ENCODE results near the gene PRRG3.
A peak's percentile ranks its signal among the peaks of the same experiment; 100 is the strongest.

PRRG3 gene

GRCh38 chrX:151722241-151722846 is 27.1 kb downstream of the PRRG3 start:
- H3K9me3 Mint-ChIP-seq: no peaks in the 10 kb centered on the region
- no peaks in the 10 kb centered on the region for H3K36me3 Mint-ChIP-seq (ENCODE audit: low read depth)
- ATAC-seq (no peak), DNase-seq (peak; percentile 2)
- H3K27me3 Mint-ChIP-seq: no peaks in the 10 kb centered on the region
- no peaks in the 10 kb centered on the region for H3K4me1 Mint-ChIP-seq
- no peak overlapping the region for H3K27ac Mint-ChIP-seq
- no peak overlapping the region for H3K4me3 Mint-ChIP-seq

- no peak overlapping the region for H3K4me3 Mint-ChIP-seq
- ATAC-seq: no peak
- no peak overlapping the region for H3K27ac Mint-ChIP-seq
- H3K27me3 Mint-ChIP-seq: no peaks in the 10 kb centered on the region
- no peaks in the 10 kb centered on the region for H3K4me1 Mint-ChIP-seq
- DNase-seq: no peak
- no peaks in the 10 kb centered on the region for H3K36me3 Mint-ChIP-seq (ENCODE audit: low read depth)
- H3K9me3 Mint-ChIP-seq: no peaks in the 10 kb centered on the region
These were observed 28.0 kb downstream of the PRRG3 start for GRCh38 chrX:151723156-151723760.

- H3K27ac Mint-ChIP-seq: no peak overlapping the region
- no peak for ATAC-seq
- no peak overlapping the region for H3K4me3 Mint-ChIP-seq
- no peaks in the 10 kb centered on the region for H3K27me3 Mint-ChIP-seq
- no peaks in the 10 kb centered on the region for H3K36me3 Mint-ChIP-seq (ENCODE audit: low read depth)
- no peak for DNase-seq
- H3K9me3 Mint-ChIP-seq: no peaks in the 10 kb centered on the region
- H3K4me1 Mint-ChIP-seq: no peaks in the 10 kb centered on the region
These were observed 29.5 kb downstream of the PRRG3 start for GRCh38 chrX:151724563-151725337.

- Mint-ChIP-seq H3K36me3 (ENCODE audit: low read depth) (no peaks in the 10 kb centered on the region), H3K4me1 (no peaks in the 10 kb centered on the region), H3K4me3 (no peak overlapping the region), H3K9me3 (no peaks in the 10 kb centered on the region), H3K27ac (no peak overlapping the region), H3K27me3 (no peaks in the 10 kb centered on the region)
- ATAC-seq: no peak
- DNase-seq: no peak
These were observed 30.0 kb downstream of the PRRG3 start for GRCh38 chrX:151725338-151725614.

GRCh38 chrX:151726751-151727150 is 31.5 kb downstream of the PRRG3 start:
- ATAC-seq (no peak), DNase-seq (no peak)
- Mint-ChIP-seq H3K4me3 (no peak overlapping the region), H3K27ac (no peak overlapping the region), H3K36me3 (ENCODE audit: low read depth) (no peaks in the 10 kb centered on the region), H3K9me3 (no peaks in the 10 kb centered on the region), H3K4me1 (no peaks in the 10 kb centered on the region), H3K27me3 (no peaks in the 10 kb centered on the region)

- no peaks in the 10 kb centered on the region for H3K36me3 Mint-ChIP-seq (ENCODE audit: low read depth)
- H3K9me3 Mint-ChIP-seq: no peaks in the 10 kb centered on the region
- no peaks in the 10 kb centered on the region for H3K27me3 Mint-ChIP-seq
- H3K27ac Mint-ChIP-seq: no peak overlapping the region
- DNase-seq (no peak), ATAC-seq (no peak)
- no peak overlapping the region for H3K4me3 Mint-ChIP-seq
- H3K4me1 Mint-ChIP-seq: no peaks in the 10 kb centered on the region
These were observed 32.1 kb downstream of the PRRG3 start for GRCh38 chrX:151727346-151727745.

- Mint-ChIP-seq H3K27ac (no peak overlapping the region), H3K36me3 (ENCODE audit: low read depth) (no peaks in the 10 kb centered on the region), H3K9me3 (no peaks in the 10 kb centered on the region), H3K4me3 (no peak overlapping the region), H3K27me3 (no peaks in the 10 kb centered on the region), H3K4me1 (no peaks in the 10 kb centered on the region)
- DNase-seq (no peak), ATAC-seq (no peak)
These were observed 33.9 kb downstream of the PRRG3 start for GRCh38 chrX:151729056-151729725.

GRCh38 chrX:151734446-151734845 is 39.2 kb downstream of the PRRG3 start, which contains the start of gene CNGA2:
TSS of gene CNGA2 (plus strand) at chrX:151734746. CDS start at chrX:151738484, 3,738 bp downstream.
- no peak within 1 kb of the TSS for H3K4me3 Mint-ChIP-seq
- H3K27ac Mint-ChIP-seq: no peak within 1 kb of the TSS
- no peaks in the 10 kb centered on the region for H3K4me1 Mint-ChIP-seq
- peaks cover 3% of the 10 kb centered on the region for H3K27me3 Mint-ChIP-seq
- no peaks in the 10 kb centered on the region for H3K9me3 Mint-ChIP-seq
- DNase-seq (no peak), ATAC-seq (no peak)
- no peaks in the 10 kb centered on the region for H3K36me3 Mint-ChIP-seq (ENCODE audit: low read depth)

GRCh38 chrX:151735219-151735618 is 40.0 kb downstream of the PRRG3 start:
- Mint-ChIP-seq H3K27me3 (peaks cover 3% of the 10 kb centered on the region), H3K4me1 (no peaks in the 10 kb centered on the region), H3K27ac (no peak overlapping the region), H3K36me3 (ENCODE audit: low read depth) (no peaks in the 10 kb centered on the region), H3K4me3 (no peak overlapping the region), H3K9me3 (no peaks in the 10 kb centered on the region)
- no peak for ATAC-seq
- no peak for DNase-seq

GRCh38 chrX:151736685-151737084 is 41.4 kb downstream of the PRRG3 start:
- Mint-ChIP-seq H3K4me1 (no peaks in the 10 kb centered on the region), H3K27me3 (peaks cover 3% of the 10 kb centered on the region), H3K9me3 (no peaks in the 10 kb centered on the region), H3K36me3 (ENCODE audit: low read depth) (no peaks in the 10 kb centered on the region), H3K27ac (no peak overlapping the region), H3K4me3 (no peak overlapping the region)
- ATAC-seq (no peak), DNase-seq (no peak)

- H3K4me3 Mint-ChIP-seq: no peak overlapping the region
- no peaks in the 10 kb centered on the region for H3K36me3 Mint-ChIP-seq (ENCODE audit: low read depth)
- ATAC-seq: no peak
- no peaks in the 10 kb centered on the region for H3K9me3 Mint-ChIP-seq
- no peaks in the 10 kb centered on the region for H3K4me1 Mint-ChIP-seq
- peaks cover 3% of the 10 kb centered on the region for H3K27me3 Mint-ChIP-seq
- H3K27ac Mint-ChIP-seq: no peak overlapping the region
- no peak for DNase-seq
These were observed 42.2 kb downstream of the PRRG3 start for GRCh38 chrX:151737494-151737893.

- ATAC-seq: no peak
- H3K27ac Mint-ChIP-seq: no peak overlapping the region
These were observed 43.5 kb downstream of the PRRG3 start for GRCh38 chrX:151738751-151739150.

GRCh38 chrX:151741606-151742005 is 46.3 kb downstream of the PRRG3 start:
- H3K4me1 Mint-ChIP-seq: no peaks in the 10 kb centered on the region
- no peak overlapping the region for H3K27ac Mint-ChIP-seq
- ATAC-seq (no peak), DNase-seq (no peak)
- no peaks in the 10 kb centered on the region for H3K9me3 Mint-ChIP-seq
- no peak overlapping the region for H3K4me3 Mint-ChIP-seq
- H3K36me3 Mint-ChIP-seq (ENCODE audit: low read depth): no peaks in the 10 kb centered on the region
- peaks cover 3% of the 10 kb centered on the region for H3K27me3 Mint-ChIP-seq

More at GRCh38 chrX:151738751-151739150, 43.5 kb downstream of the PRRG3 start:
- Mint-ChIP-seq H3K36me3 (ENCODE audit: low read depth) (no peaks in the 10 kb centered on the region), H3K4me3 (no peak overlapping the region), H3K27me3 (peaks cover 3% of the 10 kb centered on the region), H3K9me3 (no peaks in the 10 kb centered on the region), H3K4me1 (no peaks in the 10 kb centered on the region)
- no peak for DNase-seq

GRCh38 chrX:151742311-151742710 is 47.1 kb downstream of the PRRG3 start:
- ATAC-seq: no peak
- Mint-ChIP-seq H3K27ac (no peak overlapping the region), H3K9me3 (no peaks in the 10 kb centered on the region), H3K36me3 (ENCODE audit: low read depth) (no peaks in the 10 kb centered on the region), H3K4me1 (no peaks in the 10 kb centered on the region), H3K4me3 (no peak overlapping the region), H3K27me3 (peaks cover 2% of the 10 kb centered on the region)
- DNase-seq: no peak
